H1 (cell line): ENCODE measurements around the gene PTPRC. TPM values are rescaled to one million over a fixed set of nuclear protein-coding genes. Genes with fewer than 3 reads are reported as not detected.

Source experiments
- CTCF ChIA-PET: fragments of 300-600 bp; sonication (Branson Sonifier 250); formaldehyde crosslinking; loops from one replicate; lab custom pipeline; 2021; ENCODE audit not compliant: partially characterized antibody; lab: Charles Lee
- POLR2A ChIA-PET: fragments of 300-600 bp; sonication (Branson Sonifier 250); formaldehyde crosslinking; loops from one replicate; lab custom pipeline; 2021; ENCODE audit warnings: inconsistent platforms; ENCODE audit not compliant: partially characterized antibody; lab: Charles Lee
- DNase-seq, 2 experiments: peaks; one replicate each; pipeline versions ENCODE4 v3.0.0 to v3.0.0-alpha.2; 2010 to 2022; ENCODE audit warnings: low spot score in 2 of 2, low read depth in 1 of 2, mixed read lengths in 1 of 2
- FAIRE-seq: peaks from 2 replicates; lab custom pipeline; 2011; peaks lifted over from hg19 to GRCh38; lab: Jason Lieb, UNC
- H2AFZ ChIP-seq: 2 replicates; pipeline ENCODE4 v1.8.1; 2012; ENCODE audit warnings: low read length, inconsistent platforms
- H2AK5ac ChIP-seq: 2 replicates; pipeline ENCODE4 v1.6.1; 2013; ENCODE audit warnings: low read depth, low read length
- H2BK120ac ChIP-seq: replicated peaks from 2 replicates; pipeline ENCODE3; 2013; ENCODE audit warnings: low read depth, low read length, inconsistent platforms
- H2BK12ac ChIP-seq: 2 replicates; pipeline ENCODE4 v1.6.1; 2013; ENCODE audit warnings: low read depth, low read length
- H2BK15ac ChIP-seq: 2 replicates; pipeline ENCODE4 v1.6.1; 2013; ENCODE audit warnings: low read length
- H2BK20ac ChIP-seq: 2 replicates; pipeline ENCODE4 v1.6.1; 2013; ENCODE audit warnings: low read length
- H2BK5ac ChIP-seq: 2 replicates; pipeline ENCODE4 v1.6.1; 2013; ENCODE audit warnings: low read depth, low read length
- H3K14ac ChIP-seq: 2 replicates; pipeline ENCODE4 v1.6.1; 2013; ENCODE audit warnings: inconsistent platforms; ENCODE audit not compliant: insufficient read length
- H3K18ac ChIP-seq: 2 replicates; pipeline ENCODE4 v1.6.1; 2013; ENCODE audit warnings: low read length; ENCODE audit errors: extremely low read depth
- H3K23ac ChIP-seq: 2 replicates; pipeline ENCODE4 v1.6.1; 2013; ENCODE audit warnings: inconsistent platforms; ENCODE audit not compliant: insufficient read length
- H3K23me2 ChIP-seq: 2 replicates; pipeline ENCODE4 v1.6.1; 2013; ENCODE audit warnings: low read depth, low read length
- H3K27ac ChIP-seq: 2 replicates; pipeline ENCODE4 v1.6.1; 2011; ENCODE audit warnings: low read depth, low read length, inconsistent platforms
- H3K27me3 ChIP-seq, 4 experiments: replicated peaks in 1 of 4; 1 replicate in 1 of 4; 2 replicates in 3 of 4; pipeline versions ENCODE4 v1.6.1 to v1.8.1; 2011 to 2013; ENCODE audit warnings: low read length in 3 of 4, mild to moderate bottlenecking in 3 of 4, inconsistent platforms in 2 of 4, mixed read lengths in 2 of 4, moderate library complexity in 1 of 4; ENCODE audit not compliant: control insufficient read depth in 3 of 4, insufficient read depth in 3 of 4; ENCODE audit errors: extremely low read depth in 1 of 4
- H3K36me3 ChIP-seq, 4 experiments: 2 replicates each; pipeline versions ENCODE4 v1.6.1 to v1.8.1; 2011 to 2013; ENCODE audit warnings: mild to moderate bottlenecking in 4 of 4, low read length in 3 of 4, moderate library complexity in 2 of 4, control low read depth in 1 of 4, inconsistent platforms in 1 of 4; ENCODE audit not compliant: insufficient read depth in 4 of 4, control insufficient read depth in 2 of 4
- H3K4ac ChIP-seq: replicated peaks from 2 replicates; pipeline ENCODE3; 2013; ENCODE audit warnings: low read length, low read depth, mixed read lengths, inconsistent platforms; ENCODE audit not compliant: insufficient read length
- H3K4me1 ChIP-seq, 4 experiments: replicated peaks in 1 of 4; 1 replicate in 1 of 4; 2 replicates in 3 of 4; pipeline versions ENCODE4 v1.6.1 to v1.8.1; 2011 to 2013; ENCODE audit warnings: low read length in 3 of 4, inconsistent platforms in 2 of 4, mixed read lengths in 1 of 4; ENCODE audit not compliant: insufficient read depth in 4 of 4, control insufficient read depth in 3 of 4
- H3K4me2 ChIP-seq, 2 experiments: 2 replicates each; pipeline versions ENCODE4 v1.6.1 to v1.8.1; 2011 to 2013; ENCODE audit warnings: low read depth in 2 of 2, low read length in 2 of 2, control low read depth in 1 of 2, inconsistent platforms in 1 of 2, mild to moderate bottlenecking in 1 of 2; ENCODE audit not compliant: insufficient read depth in 1 of 2
- H3K4me3 ChIP-seq, 4 experiments: fragments of 200-600, 300-600 bp in 1 of 4; sonication (generic), shearing (Covaris generic), sonication (Bioruptor Twin) in 1 of 4; 2 replicates each; pipeline versions ENCODE4 v1.5.1 to v1.8.1; 2011 to 2016; ENCODE audit warnings: low read length in 4 of 4, low read depth in 3 of 4, control low read depth in 2 of 4, inconsistent platforms in 2 of 4, mild to moderate bottlenecking in 2 of 4, mixed read lengths in 1 of 4, moderate library complexity in 1 of 4; ENCODE audit not compliant: insufficient read depth in 2 of 4; ENCODE audit errors: extremely low read depth in 1 of 4
- H3K56ac ChIP-seq: replicated peaks from 2 replicates; pipeline ENCODE3; 2013; ENCODE audit warnings: low read depth, mild to moderate bottlenecking, mixed read lengths, low read length, inconsistent platforms; ENCODE audit not compliant: insufficient read length
- H3K79me1 ChIP-seq: 2 replicates; pipeline ENCODE4 v1.6.1; 2013; ENCODE audit warnings: low read depth, low read length, control low read depth
- H3K79me2 ChIP-seq, 2 experiments: 2 replicates each; pipeline versions ENCODE4 v1.6.1 to v1.8.1; 2012 to 2013; ENCODE audit warnings: low read length in 2 of 2, mild to moderate bottlenecking in 2 of 2, inconsistent platforms in 1 of 2; ENCODE audit not compliant: insufficient read depth in 2 of 2, control insufficient read depth in 1 of 2
- H3K9ac ChIP-seq, 4 experiments: replicated peaks in 1 of 4; 1 replicate in 1 of 4; 2 replicates in 3 of 4; pipeline versions ENCODE4 v1.6.1 to v1.8.1; 2011 to 2013; ENCODE audit warnings: low read depth in 3 of 4, low read length in 3 of 4, control low read depth in 2 of 4, mild to moderate bottlenecking in 2 of 4, moderate library complexity in 2 of 4, inconsistent platforms in 1 of 4; ENCODE audit errors: extremely low read depth in 1 of 4
- H3K9me3 ChIP-seq, 2 experiments: 2 replicates each; pipeline versions ENCODE4 v1.6.1 to v1.8.1; 2012 to 2013; ENCODE audit warnings: mild to moderate bottlenecking in 2 of 2, moderate library complexity in 2 of 2, control low read depth in 1 of 2, inconsistent platforms in 1 of 2, low read depth in 1 of 2, low read length in 1 of 2, mixed read lengths in 1 of 2; ENCODE audit not compliant: insufficient read depth in 2 of 2
- H4K20me1 ChIP-seq, 2 experiments: replicated peaks in 1 of 2; 2 replicates each; pipeline versions ENCODE3 to v1.8.1; 2011 to 2013; ENCODE audit warnings: inconsistent platforms in 2 of 2, low read length in 2 of 2, mild to moderate bottlenecking in 1 of 2; ENCODE audit not compliant: insufficient read depth in 2 of 2, control insufficient read depth in 1 of 2
- H4K5ac ChIP-seq: 2 replicates; pipeline ENCODE4 v1.6.1; 2013; ENCODE audit warnings: low read length, low read depth, mixed read lengths, inconsistent platforms; ENCODE audit not compliant: insufficient read length
- H4K8ac ChIP-seq: 2 replicates; pipeline ENCODE4 v1.8.0; 2013; ENCODE audit warnings: mild to moderate bottlenecking, moderate library complexity, low read length, inconsistent platforms; ENCODE audit not compliant: insufficient read depth; ENCODE audit errors: extremely low read depth
- H4K91ac ChIP-seq: replicated peaks from 2 replicates; pipeline ENCODE3; 2013; ENCODE audit warnings: low read length, mixed read lengths, inconsistent platforms; ENCODE audit not compliant: insufficient read length
- CBX8 ChIP-seq: fragments of 300-800, 300-1000 bp; sonication (generic); IDR thresholded peaks from 2 replicates; pipeline ENCODE4 v1.7.1; 2016; ENCODE audit warnings: low read depth, low read length, borderline replicate concordance
- E2F6 ChIP-seq: IDR thresholded peaks from 2 replicates; pipeline ENCODE4 v1.6.1; 2012; ENCODE audit warnings: inconsistent platforms
- GTF2F1 ChIP-seq: IDR thresholded peaks from 2 replicates; pipeline ENCODE4 v1.6.1; 2012; ENCODE audit warnings: low read depth, low read length, improper control_type of control experiment, borderline replicate concordance
- HDAC6 ChIP-seq: IDR thresholded peaks from one replicate; pipeline ENCODE4 v1.7.1; 2012; ENCODE audit warnings: low read depth, mild to moderate bottlenecking, inconsistent platforms, low read length, moderate library complexity
- JUND ChIP-seq: IDR thresholded peaks from 2 replicates; pipeline ENCODE4 v1.6.1; 2011; ENCODE audit warnings: mild to moderate bottlenecking, improper control_type of control experiment, low read length
- ZNF274 ChIP-seq: IDR thresholded peaks from 2 replicates; pipeline ENCODE4 v1.7.0; 2012; ENCODE audit warnings: low read length, borderline replicate concordance; ENCODE audit errors: extremely low read depth
- polyA plus RNA-seq, 7 experiments: library from polyadenylated mRNA; depleted of rRNA in 3 of 7; stranded (reverse) in 5 of 7; unstranded in 2 of 7; fragments of >200 nt in 5 of 7; fragments of 200-250 nt in 2 of 7; gene quantifications; 1 replicate in 5 of 7; 2 replicates in 1 of 7; 4 replicates in 1 of 7; pipeline versions ENCODE4 v1.2.1 to v1.2.3, GENCODE V29; 2011 to 2013; ENCODE audit warnings: missing spikeins in 2 of 7, mixed read lengths in 2 of 7
- total RNA-seq: library from RNA; stranded (reverse); fragmentation: NEBNext Ultra II Directional; extraction: Animal tissue kit (Norgen Biotek cat#: 25700); gene quantifications from 2 replicates; pipeline ENCODE4 v1.2.1, GENCODE V29; 2021

Gene PTPRC
- total and polyA plus RNA-seq, 2 of the 8 experiments (the other 6 are each of a cell fraction or from before 2014, with no cell fraction given), result 0.05 TPM; not detected in 1

GRCh38 chr1:198772626-198773025 lies 133.8 kb downstream of the PTPRC start:
- Histone ChIP-seq H3K23me2 (no peaks in the 10 kb centered on the region), H3K18ac (no peak overlapping the region), H4K91ac (no peak overlapping the region), H3K79me2 (no peaks in the 10 kb centered on the region), H2AFZ (no peak overlapping the region), H4K20me1 (no peaks in the 10 kb centered on the region), H2BK20ac (no peak overlapping the region), H3K4ac (no peak overlapping the region), H3K9ac (no peak overlapping the region), H3K27ac (no peak overlapping the region), H2BK120ac (no peak overlapping the region), H3K56ac (no peak overlapping the region), H3K4me2 (no peak overlapping the region), H4K8ac (no peak overlapping the region), H3K79me1 (no peaks in the 10 kb centered on the region), H3K36me3 (no peaks in the 10 kb centered on the region), H3K4me3 (no peak overlapping the region), H3K9me3 (no peaks in the 10 kb centered on the region), H2BK15ac (no peak overlapping the region), H2BK5ac (no peak overlapping the region), H3K23ac (no peak overlapping the region), H4K5ac (no peak overlapping the region), H3K27me3 (no peaks in the 10 kb centered on the region), H2AK5ac (no peak overlapping the region), H3K4me1 (peaks cover 0 to 2% (median 0%) of the 10 kb centered on the region in 4 experiments; a peak in 3 of 7 replicates), H2BK12ac (no peak overlapping the region), H3K14ac (no peak overlapping the region)
- DNase-seq, result no peak
- no peak for FAIRE-seq
- ChIA-PET CTCF (interaction anchor here (1.0 to 1.9 kb wide), 10 partner anchors 9 to 650 kb away, joined by 3 to 7 read pairs (median 4); no protein-coding TSS in a partner anchor), POLR2A (no interaction called here)
- no peak for TF ChIP-seq HDAC6
- no peak for TF ChIP-seq CBX8
- no peak for TF ChIP-seq JUND
- no peak for TF ChIP-seq GTF2F1
- no peak for TF ChIP-seq E2F6
- TF ChIP-seq ZNF274, result no peak
